Measurements from ENCODE around the gene WRNIP1.

Gene WRNIP1

DNA sequence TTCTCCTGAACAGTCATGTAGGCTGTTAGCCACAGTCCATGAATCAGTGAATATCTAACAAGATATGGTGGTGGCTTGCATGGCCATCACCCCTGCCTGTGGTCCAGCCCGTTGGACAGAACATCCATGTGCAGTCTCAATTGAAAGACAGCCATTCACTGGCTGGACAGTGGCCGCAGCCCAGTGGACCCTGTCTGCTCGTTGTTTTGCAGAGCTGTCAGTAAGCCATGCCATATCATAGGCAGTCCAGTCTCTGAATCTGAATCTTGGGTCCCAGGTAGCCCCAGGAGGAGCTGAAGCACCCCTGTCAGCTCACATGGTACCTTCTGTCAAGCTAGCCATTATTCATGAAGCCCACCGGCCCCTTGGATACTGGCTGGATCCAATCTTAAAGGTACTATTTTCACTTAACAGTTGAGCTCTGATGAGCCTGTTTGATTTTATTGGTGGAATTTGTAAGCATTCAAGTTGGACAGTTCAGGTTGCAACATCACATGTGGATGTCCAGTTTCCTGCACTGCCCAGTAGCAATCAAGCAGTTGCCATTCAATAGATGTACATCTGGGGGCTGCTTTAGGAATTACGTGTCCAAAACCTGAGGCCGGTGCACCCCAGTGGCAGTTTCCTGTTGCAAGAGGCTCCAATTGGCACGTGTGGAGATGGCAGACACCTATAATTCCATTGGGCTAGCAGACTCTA is 38.7 kb downstream of the WRNIP1 start:
- DNase-seq (ENCODE audit: low read depth in 1 of 2, low spot score in 1 of 2) = no peak

DNA sequence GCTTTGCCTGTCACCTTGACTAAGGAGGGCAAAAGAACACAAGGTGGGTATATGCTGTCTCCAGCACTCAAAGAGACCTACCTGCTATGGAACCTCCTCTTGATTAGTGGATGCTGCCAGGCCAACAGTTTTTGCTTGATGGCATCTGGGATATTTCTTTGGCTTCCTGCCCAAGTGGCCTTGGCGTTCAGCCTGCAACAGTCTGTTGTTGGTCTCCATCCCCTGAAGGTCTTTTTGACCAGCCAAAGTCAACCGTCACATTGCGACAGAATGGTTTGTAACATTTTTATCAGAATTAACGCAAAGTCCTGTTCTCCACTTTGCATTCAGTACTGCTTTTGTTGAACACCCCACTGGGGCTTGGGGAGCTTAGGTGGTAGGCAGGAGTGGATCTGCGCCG is 39.3 kb downstream of the WRNIP1 start:
- no peak for DNase-seq (ENCODE audit: low read depth in 1 of 2, low spot score in 1 of 2)

GRCh38 chr6:2805031-2805430 is 39.8 kb downstream of the WRNIP1 start:
- no peak for DNase-seq (ENCODE audit: low read depth in 1 of 2, low spot score in 1 of 2)

DNA sequence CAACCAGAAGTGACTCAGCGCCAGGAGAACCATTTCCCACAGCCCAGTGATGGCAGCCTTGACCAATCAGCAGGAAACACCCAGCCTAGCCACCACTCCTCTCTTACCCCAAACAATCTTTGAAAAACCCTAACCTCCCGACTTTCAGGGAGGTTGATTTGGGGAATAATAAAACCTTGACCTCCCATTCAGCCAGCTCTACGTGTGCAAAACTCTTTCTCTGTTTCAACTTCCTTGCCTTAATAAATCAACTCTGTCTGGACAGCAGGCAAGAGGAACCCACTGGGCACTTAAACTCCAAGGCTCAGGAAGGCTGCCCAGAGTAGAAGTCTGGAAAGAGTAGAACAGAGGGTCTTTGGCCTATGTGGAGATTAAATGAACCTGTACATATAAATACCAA is 41.5 kb downstream of the WRNIP1 start:
- no peak for DNase-seq (ENCODE audit: low read depth in 1 of 2, low spot score in 1 of 2)

GRCh38 chr6:2807342-2808090 is 42.3 kb downstream of the WRNIP1 start:
- no peak for DNase-seq (ENCODE audit: low read depth in 1 of 2, low spot score in 1 of 2)

- DNase-seq (ENCODE audit: low read depth in 1 of 2, low spot score in 1 of 2) = no peak
These were observed 43.8 kb downstream of the WRNIP1 start for GRCh38 chr6:2809015-2809414.

DNA sequence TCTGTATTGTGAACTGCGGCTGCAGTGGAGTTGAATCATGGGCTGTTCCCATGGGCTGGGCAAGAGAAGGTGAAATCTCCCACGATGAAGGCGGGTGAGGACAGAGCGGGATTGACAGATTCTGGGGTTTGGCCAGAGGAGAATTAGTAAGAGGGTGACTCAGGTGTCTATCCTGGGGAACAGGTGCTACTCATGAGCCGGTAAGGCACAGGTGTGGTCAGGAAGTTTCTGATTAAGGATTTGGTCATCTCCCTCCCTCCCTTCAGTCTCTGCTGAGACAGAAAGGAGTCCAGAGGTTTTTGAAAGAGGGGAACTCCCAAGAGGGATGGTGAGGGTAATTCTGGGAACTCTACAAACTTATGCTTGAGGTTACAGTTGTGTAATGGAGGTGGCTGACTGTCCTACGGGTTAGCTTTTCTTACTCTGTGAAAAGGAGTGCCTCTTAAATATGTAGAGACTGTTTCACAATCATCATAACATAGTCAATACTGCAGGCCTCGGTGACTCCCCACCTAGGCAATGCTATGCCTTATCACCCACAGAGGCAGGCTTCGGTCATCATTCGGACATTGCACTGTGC is 45.0 kb downstream of the WRNIP1 start:
- DNase-seq (ENCODE audit: low read depth in 1 of 2, low spot score in 1 of 2) = no peak

- no peak for DNase-seq (ENCODE audit: low read depth in 1 of 2, low spot score in 1 of 2)
These were observed 47.5 kb downstream of the WRNIP1 start for GRCh38 chr6:2812695-2813094.

GRCh38 chr6:2816158-2816557 is 51.0 kb downstream of the WRNIP1 start:
- no peak for DNase-seq (ENCODE audit: low read depth in 1 of 2, low spot score in 1 of 2)

DNA sequence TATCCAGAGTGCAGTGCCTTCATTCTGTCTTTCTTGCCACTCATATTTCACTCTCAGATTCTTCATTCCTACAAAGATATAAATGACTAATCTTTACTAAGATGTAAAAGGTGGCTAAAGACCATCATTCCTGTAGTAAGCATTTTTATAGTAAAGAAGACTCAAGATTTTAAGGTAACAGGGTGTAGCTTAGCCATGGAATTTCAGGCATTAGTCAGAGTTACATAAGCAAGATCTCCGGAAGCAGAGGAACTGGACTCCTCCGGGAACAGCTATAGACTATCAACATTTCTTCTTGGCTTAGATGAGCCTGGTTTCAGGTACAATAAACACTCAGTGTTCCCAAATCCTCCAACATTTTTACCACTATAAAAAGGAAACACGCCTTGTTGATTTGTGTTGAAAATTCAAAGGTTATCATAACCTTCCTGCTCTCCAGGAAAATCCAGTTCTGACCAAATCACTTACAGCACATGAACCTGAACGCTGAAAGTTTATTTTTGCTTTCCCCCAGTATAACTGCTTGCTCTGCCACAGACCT is 52.8 kb downstream of the WRNIP1 start:
- no peak for DNase-seq (ENCODE audit: low read depth in 1 of 2, low spot score in 1 of 2)

DNA sequence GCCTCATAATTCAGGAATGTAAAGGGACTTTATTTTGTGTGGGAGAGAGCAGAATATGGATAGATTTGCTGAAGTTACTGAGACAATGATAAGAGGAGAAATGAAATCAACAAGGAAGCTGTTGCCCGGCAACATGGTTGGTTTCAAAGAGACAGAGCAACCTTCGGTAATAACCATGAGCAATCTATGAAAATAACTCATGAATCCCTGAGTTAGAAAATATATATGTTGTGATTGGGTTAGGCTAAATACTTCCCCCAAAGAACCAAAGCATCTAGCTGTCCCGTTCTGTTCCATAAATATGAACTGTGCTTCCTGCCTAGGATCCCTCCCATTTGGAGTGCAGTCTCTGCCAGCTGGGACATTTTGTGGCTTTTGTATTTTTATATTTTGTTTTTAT is 53.4 kb downstream of the WRNIP1 start:
- no peak for DNase-seq (ENCODE audit: low read depth in 1 of 2, low spot score in 1 of 2)

DNA sequence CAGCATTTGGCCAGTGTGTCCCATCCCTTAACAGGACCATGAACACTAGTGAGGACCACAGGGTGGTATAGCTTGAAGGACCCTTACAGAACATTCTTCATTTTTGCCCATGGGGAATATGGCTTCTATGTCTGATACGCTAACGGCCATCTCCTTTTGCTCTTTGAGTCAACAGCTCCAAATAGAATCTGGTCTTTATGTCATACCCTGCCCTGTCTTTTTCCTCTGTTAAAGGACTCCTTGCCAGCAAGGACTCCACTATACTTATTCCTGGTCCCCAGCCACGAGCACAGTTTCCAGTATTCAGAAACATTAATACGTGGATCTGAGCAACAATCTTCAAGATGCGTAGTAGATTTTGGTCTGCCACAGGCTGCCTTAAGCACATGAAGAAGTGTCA is 53.9 kb downstream of the WRNIP1 start:
- DNase-seq (ENCODE audit: low read depth in 1 of 2, low spot score in 1 of 2) = no peak

GRCh38 chr6:2819978-2820377 is 54.8 kb downstream of the WRNIP1 start:
- DNase-seq (ENCODE audit: low read depth in 1 of 2, low spot score in 1 of 2) = no peak

- no peak for DNase-seq (ENCODE audit: low read depth in 1 of 2, low spot score in 1 of 2)
These were observed 55.2 kb downstream of the WRNIP1 start for GRCh38 chr6:2820415-2820814.

- no peak for DNase-seq (ENCODE audit: low read depth in 1 of 2, low spot score in 1 of 2)
These were observed 56.4 kb downstream of the WRNIP1 start for GRCh38 chr6:2821554-2821953.

GRCh38 chr6:2823104-2823850 is 58.1 kb downstream of the WRNIP1 start:
- DNase-seq (ENCODE audit: low read depth in 1 of 2, low spot score in 1 of 2) = no peak

DNA sequence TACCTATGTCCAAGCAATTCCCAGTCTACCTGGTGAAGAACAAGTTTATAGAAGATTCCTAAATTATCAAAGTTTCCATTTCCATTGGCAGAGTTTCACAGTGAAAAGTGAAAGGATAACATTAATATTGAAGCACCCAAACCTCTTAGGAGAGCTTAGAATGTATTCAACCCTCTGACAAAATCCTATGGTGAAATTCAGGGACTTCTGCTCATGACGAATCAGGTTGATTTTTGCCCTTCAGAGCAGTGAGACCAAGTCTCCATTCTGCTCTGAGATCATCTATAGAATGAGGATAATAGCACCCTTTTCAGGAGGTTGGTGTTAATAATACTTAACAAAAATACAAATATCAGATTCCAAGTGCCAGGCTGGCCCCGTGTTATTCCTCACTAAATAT is 60.9 kb downstream of the WRNIP1 start:
- no peak for DNase-seq (ENCODE audit: low read depth in 1 of 2, low spot score in 1 of 2)

GRCh38 chr6:2827142-2827541 is 61.9 kb downstream of the WRNIP1 start:
- DNase-seq (ENCODE audit: low read depth in 1 of 2, low spot score in 1 of 2) = no peak

GRCh38 chr6:2828629-2829028 is 63.4 kb downstream of the WRNIP1 start:
- no peak for DNase-seq (ENCODE audit: low read depth in 1 of 2, low spot score in 1 of 2)

DNA sequence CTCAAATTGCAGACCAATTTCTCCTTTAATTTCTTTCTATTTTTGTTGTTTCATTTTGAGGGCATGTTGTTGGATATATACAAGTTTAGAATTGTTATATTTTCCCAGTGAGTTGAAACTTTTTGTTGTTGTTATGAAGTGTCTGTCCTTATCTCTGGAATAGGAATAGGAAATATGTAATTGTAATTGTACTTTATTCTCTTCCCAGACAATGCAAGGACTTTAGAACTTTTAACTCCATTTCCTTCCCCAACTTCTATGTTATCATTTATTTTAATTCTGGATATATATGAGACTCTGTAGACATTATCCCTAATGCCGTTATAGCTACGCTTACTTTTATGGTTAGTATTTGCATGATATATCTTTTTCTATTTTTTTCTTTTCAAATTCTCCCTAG is 64.1 kb downstream of the WRNIP1 start:
- DNase-seq (ENCODE audit: low read depth in 1 of 2, low spot score in 1 of 2) = no peak

- DNase-seq (ENCODE audit: low read depth in 1 of 2, low spot score in 1 of 2) = no peak
These were observed 65.0 kb downstream of the WRNIP1 start for GRCh38 chr6:2830183-2830582.

- DNase-seq (ENCODE audit: low read depth in 1 of 2, low spot score in 1 of 2) = no peak
These were observed 66.2 kb downstream of the WRNIP1 start for GRCh38 chr6:2831392-2831791.
